Fibroblast of pulmonary artery (primary cell): Measurements from ENCODE around the gene ARRDC1.
"Not testable (repeated sequence)": the region's sequence is repeated elsewhere in the genome, so short reads cannot be mapped to it uniquely, and the experiment has no call there.

ENCODE experiments used
- DNase-seq: peaks from one replicate; pipeline ENCODE4 v3.0.0-alpha.2; 2010; ENCODE audit warnings: low read depth
- H3K4me3 ChIP-seq: replicated peaks from 2 replicates; pipeline ENCODE4 v1.5.1; 2011; ENCODE audit warnings: low read depth, mild to moderate bottlenecking, control low read depth, low read length, moderate library complexity
- TF ChIP-seq, protein P1 (sequence below): IDR thresholded peaks from 2 replicates; pipeline ENCODE4 v1.5.1; 2011; ENCODE audit warnings: mild to moderate bottlenecking, control low read depth, low read length, inconsistent platforms; ENCODE audit errors: missing control alignments

ARRDC1 gene, protein sequence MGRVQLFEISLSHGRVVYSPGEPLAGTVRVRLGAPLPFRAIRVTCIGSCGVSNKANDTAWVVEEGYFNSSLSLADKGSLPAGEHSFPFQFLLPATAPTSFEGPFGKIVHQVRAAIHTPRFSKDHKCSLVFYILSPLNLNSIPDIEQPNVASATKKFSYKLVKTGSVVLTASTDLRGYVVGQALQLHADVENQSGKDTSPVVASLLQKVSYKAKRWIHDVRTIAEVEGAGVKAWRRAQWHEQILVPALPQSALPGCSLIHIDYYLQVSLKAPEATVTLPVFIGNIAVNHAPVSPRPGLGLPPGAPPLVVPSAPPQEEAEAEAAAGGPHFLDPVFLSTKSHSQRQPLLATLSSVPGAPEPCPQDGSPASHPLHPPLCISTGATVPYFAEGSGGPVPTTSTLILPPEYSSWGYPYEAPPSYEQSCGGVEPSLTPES

GRCh38 chr9:137605121-137606004 is at the start of gene ARRDC1:
Gene ARRDC1 (plus strand): TSS chr9:137605686. CDS start chr9:137605718, 32 bp downstream.
- peak within 1 kb of the TSS; percentile 57 for H3K4me3 ChIP-seq
- peak; percentile 90 for DNase-seq
- TF ChIP-seq, protein P1, sequence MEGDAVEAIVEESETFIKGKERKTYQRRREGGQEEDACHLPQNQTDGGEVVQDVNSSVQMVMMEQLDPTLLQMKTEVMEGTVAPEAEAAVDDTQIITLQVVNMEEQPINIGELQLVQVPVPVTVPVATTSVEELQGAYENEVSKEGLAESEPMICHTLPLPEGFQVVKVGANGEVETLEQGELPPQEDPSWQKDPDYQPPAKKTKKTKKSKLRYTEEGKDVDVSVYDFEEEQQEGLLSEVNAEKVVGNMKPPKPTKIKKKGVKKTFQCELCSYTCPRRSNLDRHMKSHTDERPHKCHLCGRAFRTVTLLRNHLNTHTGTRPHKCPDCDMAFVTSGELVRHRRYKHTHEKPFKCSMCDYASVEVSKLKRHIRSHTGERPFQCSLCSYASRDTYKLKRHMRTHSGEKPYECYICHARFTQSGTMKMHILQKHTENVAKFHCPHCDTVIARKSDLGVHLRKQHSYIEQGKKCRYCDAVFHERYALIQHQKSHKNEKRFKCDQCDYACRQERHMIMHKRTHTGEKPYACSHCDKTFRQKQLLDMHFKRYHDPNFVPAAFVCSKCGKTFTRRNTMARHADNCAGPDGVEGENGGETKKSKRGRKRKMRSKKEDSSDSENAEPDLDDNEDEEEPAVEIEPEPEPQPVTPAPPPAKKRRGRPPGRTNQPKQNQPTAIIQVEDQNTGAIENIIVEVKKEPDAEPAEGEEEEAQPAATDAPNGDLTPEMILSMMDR, result no peak

DNA sequence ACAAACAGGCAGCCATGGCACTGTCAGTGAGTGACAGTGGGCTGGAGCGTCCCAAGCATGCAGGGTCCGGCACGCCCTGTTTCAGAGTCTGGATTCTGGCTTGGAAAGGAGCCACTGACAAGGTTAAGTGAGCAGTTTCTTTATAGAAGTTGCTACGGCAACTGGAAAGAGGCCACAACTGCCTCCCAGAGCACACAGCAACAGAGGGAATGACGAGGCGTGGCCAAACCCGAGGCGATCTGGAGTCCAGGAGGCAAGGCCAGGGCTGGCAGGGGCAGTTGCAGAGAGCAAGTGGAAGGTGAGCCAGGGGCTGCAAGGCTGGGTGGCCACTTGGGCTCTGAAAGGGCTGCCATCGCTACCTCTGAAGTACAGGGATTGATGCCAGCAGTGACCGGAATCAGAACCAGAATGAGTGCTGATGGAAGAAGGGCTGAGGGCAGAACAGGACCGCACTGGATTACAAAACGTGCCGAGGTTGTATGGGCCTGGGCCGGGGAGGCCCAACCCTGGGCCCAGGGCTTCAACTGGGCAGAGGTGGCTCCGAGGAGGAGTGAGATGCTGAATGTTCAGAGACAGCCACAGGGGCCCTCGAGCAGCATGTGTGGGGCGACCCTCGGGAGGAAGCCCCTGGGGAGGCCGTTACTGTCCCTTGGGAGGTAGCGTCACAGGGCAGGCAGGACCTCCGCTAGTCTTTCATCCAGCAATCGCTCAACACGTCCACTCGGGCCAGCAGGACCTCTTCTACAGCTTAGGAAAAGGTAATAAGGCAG is 49.2 kb upstream of the ARRDC1 start:
- H3K4me3 ChIP-seq, result no peak overlapping the region
- TF ChIP-seq, protein P1, result no peak
- DNase-seq, result peak; percentile 15

DNA sequence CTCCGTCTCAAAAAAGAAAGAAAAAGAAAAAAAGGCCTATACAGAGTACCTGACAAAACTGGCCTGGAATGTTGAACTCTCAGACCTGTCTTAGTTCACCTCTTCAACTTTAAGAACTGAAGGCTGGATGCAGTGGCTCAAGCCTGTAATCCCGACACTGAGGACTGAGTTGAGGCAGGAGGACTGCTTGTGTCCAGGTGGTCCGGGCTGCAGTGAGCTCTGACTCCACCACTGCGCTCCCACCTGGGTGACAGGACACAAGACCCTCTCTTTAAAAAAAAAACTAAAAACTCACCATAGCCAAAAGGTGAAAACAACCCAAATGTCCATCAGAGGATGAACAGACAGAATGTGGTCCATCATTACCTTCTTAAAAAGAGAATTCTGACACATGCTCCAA is 47.4 kb upstream of the ARRDC1 start:
- no peak overlapping the region for H3K4me3 ChIP-seq

DNA sequence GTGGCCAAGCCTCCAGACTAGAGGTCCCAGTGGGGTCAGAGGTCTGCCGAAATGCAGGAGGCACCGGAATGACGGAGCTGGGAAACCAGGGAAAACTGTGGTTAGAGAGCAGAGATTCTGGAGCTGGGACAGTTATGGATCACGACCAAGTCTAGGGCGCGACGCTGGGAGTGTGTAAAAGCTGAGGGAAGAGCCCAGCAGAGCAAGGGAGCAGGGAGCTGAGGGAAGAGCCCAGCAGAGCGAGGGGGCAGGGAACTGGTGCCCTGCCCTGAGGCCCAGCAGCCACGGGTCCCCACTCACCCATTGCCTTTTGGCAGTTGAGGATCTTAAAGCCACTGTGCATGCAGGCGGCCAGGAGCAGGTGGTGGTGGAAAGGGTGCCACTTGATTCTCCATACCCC is 41.4 kb upstream of the ARRDC1 start:
- H3K4me3 ChIP-seq, result no peak overlapping the region
- TF ChIP-seq, protein P1, result no peak
- DNase-seq, result no peak

More for the DNA sequence above, 47.4 kb upstream of the ARRDC1 start:
- no peak for DNase-seq
- TF ChIP-seq, protein P1, result no peak

- H3K4me3 ChIP-seq, result no peak overlapping the region
- TF ChIP-seq, protein P1, result no peak
- no peak for DNase-seq
These were observed 40.6 kb upstream of the ARRDC1 start for GRCh38 chr9:137564817-137565411.

DNA sequence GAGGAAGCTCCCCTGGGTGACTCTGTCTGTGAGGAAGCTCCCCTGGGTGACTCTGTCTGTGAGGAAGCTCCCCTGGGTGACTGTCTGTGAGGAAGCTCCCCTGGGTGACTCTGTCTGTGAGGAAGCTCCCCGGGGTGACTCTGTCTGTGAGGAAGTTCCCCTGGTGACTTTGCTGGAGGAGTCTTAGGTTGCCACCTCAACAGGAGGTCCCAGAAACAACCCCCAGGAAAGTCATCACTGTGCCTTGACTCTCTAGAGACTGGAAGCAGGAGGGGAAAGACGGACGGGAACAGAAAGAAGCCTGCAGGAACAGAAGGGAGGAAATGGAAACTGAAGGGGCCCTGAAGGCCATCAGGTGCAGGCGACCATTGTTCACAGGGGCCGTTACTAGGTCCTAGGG is 37.0 kb upstream of the ARRDC1 start:
- not testable (repeated sequence) for DNase-seq, H3K4me3 ChIP-seq
